Measurements from ENCODE around the gene KIF26B.

- no peak for TF ChIP-seq CTCF (IDR thresholded peaks at IDR 0.05; ENCODE audit: poor library complexity, severe bottlenecking)
- TF ChIP-seq EP300 (conservative IDR thresholded peaks at IDR 0.05; ENCODE audit: poor library complexity, severe bottlenecking), result no peak
- TF ChIP-seq REST (IDR thresholded peaks at IDR 0.05; ENCODE audit: borderline replicate concordance), result no peak
- TF ChIP-seq TAF1 (IDR thresholded peaks at IDR 0.05; ENCODE audit: low read depth), result no peak
- TF ChIP-seq MXI1 (conservative IDR thresholded peaks at IDR 0.05; ENCODE audit: poor library complexity, severe bottlenecking), result no peak
- no peak for TF ChIP-seq POLR2AphosphoS5 (IDR thresholded peaks at IDR 0.05)
- TF ChIP-seq EZH2 (IDR thresholded peaks at IDR 0.05; ENCODE audit: borderline replicate concordance, insufficient read depth, low read length, poor library complexity, severe bottlenecking), result no peak
- TF ChIP-seq SMC3 (conservative IDR thresholded peaks at IDR 0.05; ENCODE audit: poor library complexity), result no peak
Measured at GRCh38 chr1:245751726-245752470, 597.1 kb downstream of the KIF26B start.

Measured in neural cell (in vitro differentiated cells).